ENCODE measurements around the gene JMJD1C. TPM values are rescaled to one million over a fixed set of nuclear protein-coding genes. Genes with fewer than 3 reads are reported as not detected.

The JMJD1C gene
- total and polyA plus RNA-seq, 10 of the 15 experiments (the other 5 are each of a cell fraction or from before 2014, with no cell fraction given), result 31.2 to 83.3 (median 49.5) TPM

DNA sequence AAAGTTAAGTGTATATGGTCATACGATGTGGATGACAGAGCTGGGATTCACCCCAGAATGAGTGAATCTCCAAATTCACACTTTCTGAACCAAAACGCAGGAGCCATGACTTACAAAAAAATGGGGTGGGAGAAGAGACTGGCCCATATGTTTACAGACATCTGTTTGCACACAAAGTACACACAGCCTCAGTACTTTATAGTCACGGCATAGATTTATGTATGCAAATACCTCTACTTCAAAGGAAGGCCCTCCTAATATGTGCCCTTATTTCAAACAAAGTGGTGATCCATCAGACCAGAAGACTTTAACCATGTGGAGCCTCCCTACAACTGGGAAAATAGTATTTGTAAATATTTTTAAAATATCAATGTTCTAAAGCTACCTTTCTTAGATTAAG is 22.2 kb upstream of the JMJD1C start:
- Histone ChIP-seq H3K79me2 (ENCODE audit: control insufficient read depth, insufficient read depth, low read length) (peaks cover 16% of the 10 kb centered on the region), H3K4me3 (no peak overlapping the region), H3K4me1 (ENCODE audit: control insufficient read depth, insufficient read depth, low read length) (no peaks in the 10 kb centered on the region; the same call in 1 of the 2 replicates), H3K36me3 (ENCODE audit: control insufficient read depth in 2 of 2, insufficient read depth in 2 of 2, low read length in 1 of 2) (no peaks in the 10 kb centered on the region; a peak in 1 of 4 replicates), H2AFZ (ENCODE audit: control insufficient read depth, low read depth, low read length) (no peak overlapping the region), H3K27me3 (replicated peaks in 1 of 2; ENCODE audit: control insufficient read depth in 2 of 2, insufficient read depth in 2 of 2, low read length in 1 of 2) (no peaks in the 10 kb centered on the region), H3K27ac (ENCODE audit: control insufficient read depth, insufficient read depth) (no peak overlapping the region), H3K4me2 (ENCODE audit: control insufficient read depth, insufficient read depth) (no peak overlapping the region), H3K9me3 (replicated peaks; ENCODE audit: control insufficient read depth, insufficient read depth, low read length) (no peaks in the 10 kb centered on the region; the same call in 2 of the 3 replicates), H4K20me1 (ENCODE audit: control insufficient read depth, insufficient read depth) (no peaks in the 10 kb centered on the region), H3K9ac (ENCODE audit: control insufficient read depth, insufficient read depth, low read length) (no peak overlapping the region)
- intact Hi-C loops (cut with micrococcal nuclease; ENCODE audit: unreplicated experiment) (no loop called here), in situ Hi-C loops (cut with MboI) (no loop called here)
- ChIA-PET CTCF (interaction anchor here (0.7 kb wide), 1 partner anchor 10 kb away, joined by 3 read pairs; no protein-coding TSS in a partner anchor), RAD21 (ENCODE audit: unreplicated experiment) (no interaction called here), SMC1A (ENCODE audit: uncharacterized antibody, unreplicated experiment) (interaction anchor here (1.3 kb wide), 1 partner anchor 10 kb away, joined by 4 read pairs; no protein-coding TSS in a partner anchor), POLR2A (no interaction called here)
- 96% methylated on average over 3 of the region's 3 CpGs for WGBS (ENCODE audit: insufficient coverage, insufficient replicate concordance, low lambda C conversion rate, missing lambda C conversion rate)
- ATAC-seq, result no peak
- TF ChIP-seq PML (IDR thresholded peaks at IDR 0.05; ENCODE audit: low read length) (no peak), CBX5 (IDR thresholded peaks at IDR 0.05; ENCODE audit: low read depth) (no peak), MEF2A (IDR thresholded peaks at IDR 0.05; ENCODE audit: insufficient read depth, low read depth, low read length) (no peak), SMARCA5 (IDR thresholded peaks at IDR 0.05) (no peak), CTCF (IDR thresholded peaks at IDR 0.05 in 2 of 3, conservative IDR thresholded peaks at IDR 0.05 in 1 of 3; ENCODE audit: control insufficient read depth in 2 of 3, extremely low read depth in 1 of 3, insufficient read depth in 1 of 3, low read depth in 3 of 3, low read length in 3 of 3) (no peak), JUNB (IDR thresholded peaks at IDR 0.05) (no peak), ZSCAN29 (IDR thresholded peaks at IDR 0.05) (no peak)
- FAIRE-seq, result no peak
- no peak for DNase-seq (ENCODE audit: low read depth, low spot score)
- no TSS peak for BruUV-seq (replicated peaks)

Data from GM12878 (cell line).